Stimulated activated CD8-positive, alpha-beta memory T cell treated with anti-CD3 and anti-CD28 coated beads, Interleukin-15, amount 100 ng/mL, for 48 hours (primary cell): ENCODE data around the gene ZNF423.
A peak's percentile ranks its signal among the peaks of the same experiment; 100 is the strongest.

Experiments
- DNase-seq, 2 donors: peaks; one replicate each; pipeline ENCODE4 v3.0.0-alpha.2; 2020; ENCODE audit warnings: low read depth in 2 of 2

The ZNF423 gene

GRCh38 chr16:49460786-49461470 lies 395.0 kb downstream of the ZNF423 start:
- DNase-seq, result no peak

- DNase-seq, result no peak
Observed at GRCh38 chr16:49459953-49460735, 395.8 kb downstream of the ZNF423 start.

DNA sequence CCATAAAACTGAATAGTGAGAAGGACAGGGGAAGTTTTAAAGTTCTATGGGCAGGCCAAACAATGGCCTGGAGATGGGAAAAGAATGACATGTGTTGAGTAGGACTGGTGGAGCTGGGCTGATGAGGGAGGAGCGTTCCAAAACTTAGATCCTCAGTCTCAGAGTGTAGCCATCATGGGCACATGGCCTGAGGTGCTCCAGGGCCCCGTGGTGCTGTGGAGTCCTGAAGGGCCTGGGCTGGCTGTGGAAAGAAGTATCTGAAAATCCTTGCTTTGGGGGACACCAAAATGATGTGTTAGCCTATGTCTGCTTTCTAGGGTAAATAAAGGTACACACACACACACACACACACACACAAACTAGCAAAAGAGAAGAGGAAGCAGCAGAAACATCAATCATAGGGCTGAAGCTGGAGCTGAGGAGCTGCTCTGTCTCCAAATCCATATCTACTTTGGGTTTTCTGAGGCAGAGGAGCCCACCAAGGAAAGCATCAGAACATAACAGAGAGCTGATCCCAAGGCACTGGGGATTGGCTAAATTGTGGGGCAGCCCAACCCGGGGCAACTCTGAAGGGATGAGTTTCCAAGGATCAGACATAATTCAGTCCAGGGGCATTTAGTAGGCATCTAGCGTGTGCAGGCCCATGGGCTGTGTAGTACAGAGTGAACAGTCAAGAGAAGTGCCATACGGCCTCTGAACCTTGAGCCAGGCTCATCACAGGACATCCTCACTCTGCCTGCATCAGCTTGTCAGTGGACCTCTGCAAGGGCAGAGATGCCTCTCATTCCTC lies 397.1 kb downstream of the ZNF423 start:
- no peak for DNase-seq

- DNase-seq, result no peak
Observed at GRCh38 chr16:49458243-49458642, 397.7 kb downstream of the ZNF423 start.

- DNase-seq, result no peak
Observed at GRCh38 chr16:49457196-49457595, 398.7 kb downstream of the ZNF423 start.

DNA sequence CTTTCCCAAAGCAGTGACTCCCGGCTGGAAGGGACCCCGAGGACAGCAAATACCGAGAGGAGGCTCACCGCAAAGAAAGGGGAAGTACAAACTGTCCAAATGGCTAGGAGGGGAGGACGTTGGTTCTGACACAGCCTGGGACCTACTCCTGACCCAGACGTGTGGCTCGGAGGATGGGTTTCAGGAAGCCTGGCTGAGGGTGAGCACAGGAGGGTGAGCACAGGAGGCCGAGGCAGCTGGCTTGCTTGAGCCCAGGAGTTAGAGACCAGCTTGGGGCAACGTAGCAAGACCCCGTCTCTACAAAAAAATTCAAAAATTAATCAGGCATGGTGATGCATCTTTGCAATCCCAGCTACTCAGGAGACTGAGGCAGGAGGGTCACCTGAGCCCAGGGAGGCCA lies 399.1 kb downstream of the ZNF423 start:
- no peak for DNase-seq

GRCh38 chr16:49455991-49456745 lies 399.7 kb downstream of the ZNF423 start:
- DNase-seq, result no peak

DNA sequence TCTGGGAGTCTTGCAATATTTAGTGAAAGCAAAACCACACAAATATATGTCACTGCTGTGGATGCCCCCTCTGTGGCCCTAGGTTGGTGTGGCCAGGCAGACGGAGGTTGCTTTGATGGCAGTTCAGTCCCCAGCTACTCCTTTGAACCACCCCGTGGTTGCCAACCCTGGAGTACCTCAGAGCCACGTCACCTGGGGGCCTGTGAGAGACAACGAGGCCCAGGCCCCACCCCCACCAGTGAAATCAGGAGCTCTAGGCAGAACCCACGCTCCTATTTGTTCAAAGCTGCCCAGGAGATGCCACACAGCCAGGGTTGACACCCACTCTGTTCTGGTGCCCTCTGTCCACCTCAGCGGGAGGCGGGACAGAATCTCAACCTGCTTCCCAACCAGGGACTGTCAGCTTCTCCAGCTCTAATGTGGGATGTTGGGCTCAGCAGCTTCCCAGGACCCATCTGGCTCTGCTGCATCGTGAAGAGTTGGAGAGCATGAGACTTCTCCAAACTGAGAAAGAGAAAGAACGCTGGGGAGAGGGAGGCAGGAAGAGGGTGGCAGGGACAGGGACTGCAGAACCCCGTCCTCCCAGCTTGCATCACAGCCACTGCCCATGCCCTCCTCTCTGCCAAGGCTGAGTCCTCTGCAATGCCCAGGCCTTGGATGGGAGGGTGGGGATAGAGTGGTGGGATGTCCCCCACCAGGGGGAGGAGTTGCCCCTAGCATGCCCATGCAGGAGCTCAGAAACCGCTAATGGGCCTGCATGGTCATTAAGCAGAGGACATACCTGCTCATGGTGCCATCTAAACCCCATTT lies 400.5 kb downstream of the ZNF423 start:
- DNase-seq, result no peak

GRCh38 chr16:49454426-49455180 lies 401.3 kb downstream of the ZNF423 start:
- no peak for DNase-seq

GRCh38 chr16:49453983-49454382 lies 401.9 kb downstream of the ZNF423 start:
- DNase-seq, result no peak

GRCh38 chr16:49453021-49453420 lies 402.9 kb downstream of the ZNF423 start:
- DNase-seq, result no peak

DNA sequence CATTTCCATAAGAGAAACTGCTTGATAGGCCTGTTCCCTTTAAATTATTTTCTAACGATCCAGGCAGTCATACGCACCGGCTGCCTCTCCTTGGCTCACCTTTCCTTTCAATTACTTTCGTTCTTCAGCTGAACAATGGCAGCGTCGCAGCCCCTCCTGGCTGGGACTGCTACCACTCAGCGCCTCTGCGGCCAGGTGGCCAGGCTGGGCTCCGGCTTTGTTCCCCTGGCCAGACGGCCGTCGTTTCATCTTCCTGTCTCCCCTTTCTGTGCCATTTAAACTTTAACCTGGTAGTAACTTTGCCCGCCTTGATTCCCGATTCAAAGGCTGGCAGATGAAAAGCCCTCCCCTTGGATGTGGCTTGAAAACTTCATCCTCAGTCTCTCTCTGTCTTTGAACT lies 403.3 kb downstream of the ZNF423 start:
- DNase-seq, result no peak

- no peak for DNase-seq
Observed at GRCh38 chr16:49452108-49452507, 403.8 kb downstream of the ZNF423 start.

GRCh38 chr16:49446805-49447204 lies 409.1 kb downstream of the ZNF423 start:
- no peak for DNase-seq

GRCh38 chr16:49443576-49443975 lies 412.3 kb downstream of the ZNF423 start:
- no peak for DNase-seq

DNA sequence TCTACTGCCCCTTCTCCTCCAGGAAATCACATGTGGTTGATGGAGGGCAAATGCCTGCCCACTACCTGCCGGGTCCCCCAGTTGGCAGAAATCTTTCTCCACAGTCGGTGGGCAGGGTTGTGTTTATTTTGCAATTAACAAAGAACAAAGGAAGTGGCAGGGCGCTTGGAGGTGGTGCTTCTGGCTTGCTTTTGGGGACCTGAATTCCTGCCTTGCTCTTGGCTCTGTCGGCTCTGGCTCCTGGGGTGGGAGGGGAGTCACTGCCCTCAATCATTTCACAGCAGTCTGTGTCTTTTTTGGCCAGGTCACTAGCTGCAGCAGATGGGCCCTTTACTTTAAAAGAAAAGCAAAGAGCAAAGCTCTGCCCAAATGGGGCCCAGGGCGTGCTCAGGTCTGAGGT lies 413.1 kb downstream of the ZNF423 start:
- no peak for DNase-seq

- DNase-seq, result peak; percentile 21 to 28
Observed at GRCh38 chr16:49441366-49441780, 414.5 kb downstream of the ZNF423 start.

DNA sequence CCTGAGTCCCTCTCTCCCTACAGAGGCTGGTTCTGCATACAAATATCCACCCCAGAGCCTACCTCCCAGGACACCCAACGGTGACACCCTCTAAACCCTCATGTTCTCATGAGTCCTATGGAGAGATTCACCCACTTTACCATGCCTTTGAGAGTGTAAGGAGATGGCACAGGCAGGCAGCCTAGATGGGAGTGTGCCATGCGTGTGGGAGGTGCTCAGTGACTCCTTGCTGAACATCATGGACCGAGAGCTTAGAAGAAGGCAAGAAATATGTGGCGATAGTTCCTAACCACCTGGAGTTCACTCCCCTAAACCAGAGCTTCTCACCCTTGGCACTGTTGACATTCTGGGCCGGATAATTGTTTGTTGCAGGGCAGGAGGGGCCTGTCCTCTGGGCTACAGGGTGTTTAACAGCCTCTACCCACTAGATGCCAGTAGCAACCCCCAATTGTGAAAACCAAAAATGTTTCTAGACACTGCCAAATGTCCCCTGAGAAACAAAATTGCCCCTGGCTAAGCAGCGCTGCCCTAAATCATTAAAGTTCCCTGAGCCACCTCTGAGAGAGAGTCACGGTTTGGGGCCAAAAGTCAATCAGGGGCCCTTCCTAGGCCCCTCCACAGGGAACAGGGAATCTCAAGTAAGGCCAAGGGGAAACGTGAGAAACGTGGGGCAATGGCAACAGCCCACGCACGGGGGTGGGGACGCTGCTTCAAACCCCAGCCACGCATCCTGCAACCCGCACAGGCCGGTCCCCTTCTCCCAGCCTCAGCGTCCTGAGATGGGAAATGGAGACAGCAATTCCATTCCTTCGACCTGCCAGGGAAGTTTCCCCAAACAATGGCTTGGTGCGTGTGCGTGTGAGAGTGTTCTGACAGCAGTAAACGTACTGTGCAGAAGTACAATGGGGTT lies 415.5 kb downstream of the ZNF423 start:
- no peak for DNase-seq

DNA sequence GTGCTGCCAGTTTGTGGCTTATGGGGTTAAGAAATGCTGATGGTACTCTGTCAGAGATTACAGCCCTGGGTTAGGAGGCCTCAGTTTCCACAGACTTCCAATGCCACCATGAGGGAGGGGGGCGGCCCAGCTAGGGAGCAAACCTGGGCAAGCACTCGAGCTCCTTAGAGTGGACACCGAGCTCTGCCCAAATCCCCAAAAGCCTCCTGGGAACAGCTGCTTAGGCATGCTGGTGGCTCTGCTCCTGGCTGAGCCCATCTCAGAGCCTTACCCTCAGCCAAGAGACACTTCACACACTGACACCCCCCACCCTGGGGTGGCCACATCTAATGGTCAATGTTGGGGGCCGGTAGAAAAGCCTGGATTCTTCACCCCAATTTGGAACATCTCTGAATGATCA lies 416.2 kb downstream of the ZNF423 start:
- DNase-seq, result no peak
